ENCODE data around the gene C1QTNF9. TPM values are rescaled to one million over a fixed set of nuclear protein-coding genes. Genes with fewer than 3 reads are reported as not detected.
"Not testable (repeated sequence)": the region's sequence is repeated elsewhere in the genome, so short reads cannot be mapped to it uniquely, and the experiment has no call there.

The C1QTNF9 gene
- not detected for polyA plus RNA-seq (ENCODE audit: low read depth in 6 of 6)

- ATAC-seq (ENCODE audit: low read depth in 2 of 2); H3K4me3 Mint-ChIP-seq; H3K27me3 Mint-ChIP-seq; DNase-seq; H3K4me1 Mint-ChIP-seq; H3K36me3 Mint-ChIP-seq; H3K9me3 Mint-ChIP-seq: not testable (repeated sequence)
- peak within 1 kb of the TSS in 1 of 6 donors; percentile 44 for H3K27ac Mint-ChIP-seq
Observed at GRCh38 chr13:24309300-24309699, at the start of gene C1QTNF9. C1QTNF9 (plus strand) TSS chr13:24309580; CDS start chr13:24316004, 6,424 bp downstream.

GRCh38 chr13:24261566-24261965 lies 47.8 kb upstream of the C1QTNF9 start:
- DNase-seq (no peak), ATAC-seq (ENCODE audit: low read depth in 2 of 2) (no peak)
- Mint-ChIP-seq H3K4me1 (peaks cover 3 to 18% (median 17%) of the 10 kb centered on the region in 3 donors), H3K4me3 (no peak overlapping the region), H3K9me3 (no peaks in the 10 kb centered on the region), H3K27ac (peak overlapping the region in 1 of 6 donors; percentile 76), H3K27me3 (no peaks in the 10 kb centered on the region), H3K36me3 (peaks cover 0 to 6% of the 10 kb centered on the region in 2 donors)

- H3K27ac Mint-ChIP-seq = no peak overlapping the region
- no peak for ATAC-seq (ENCODE audit: low read depth in 2 of 2)
- peaks cover 16 to 33% (median 32%) of the 10 kb centered on the region in 3 donors for H3K4me1 Mint-ChIP-seq
- no peak overlapping the region for H3K4me3 Mint-ChIP-seq
- H3K36me3 Mint-ChIP-seq = peaks cover 0 to 6% of the 10 kb centered on the region in 2 donors
- no peak for DNase-seq
- H3K9me3 Mint-ChIP-seq = no peaks in the 10 kb centered on the region
- no peaks in the 10 kb centered on the region for H3K27me3 Mint-ChIP-seq
Observed at GRCh38 chr13:24263632-24264031, 45.7 kb upstream of the C1QTNF9 start.

- H3K36me3 Mint-ChIP-seq = peaks cover 0 to 6% of the 10 kb centered on the region in 2 donors
- no peak for DNase-seq
- H3K27me3 Mint-ChIP-seq = no peaks in the 10 kb centered on the region
- peak overlapping the region in 2 of 8 donors; percentile 15 to 70 for H3K4me3 Mint-ChIP-seq
- ATAC-seq (ENCODE audit: low read depth in 2 of 2) = peak; percentile 78 to 87
- H3K9me3 Mint-ChIP-seq = no peaks in the 10 kb centered on the region
- H3K4me1 Mint-ChIP-seq = peaks cover 16 to 35% (median 33%) of the 10 kb centered on the region in 3 donors
- H3K27ac Mint-ChIP-seq = peak overlapping the region in 3 of 6 donors; percentile 19 to 93 (median 49)
Observed at GRCh38 chr13:24264976-24265375, 44.4 kb upstream of the C1QTNF9 start.

- Mint-ChIP-seq H3K4me1 (peaks cover 18 to 39% (median 35%) of the 10 kb centered on the region in 3 donors), H3K36me3 (peaks cover 0 to 6% of the 10 kb centered on the region in 2 donors), H3K27ac (peak overlapping the region in 3 of 6 donors; percentile 10 to 77 (median 68)), H3K27me3 (no peaks in the 10 kb centered on the region), H3K4me3 (no peak overlapping the region), H3K9me3 (no peaks in the 10 kb centered on the region)
- DNase-seq (no peak), ATAC-seq (ENCODE audit: low read depth in 2 of 2) (no peak)
Observed at GRCh38 chr13:24265453-24265852, 43.9 kb upstream of the C1QTNF9 start.

- Mint-ChIP-seq H3K27ac (peak overlapping the region; percentile 93 to 99 (median 96)), H3K27me3 (no peaks in the 10 kb centered on the region), H3K4me1 (peaks cover 34 to 48% (median 45%) of the 10 kb centered on the region in 3 donors), H3K9me3 (no peaks in the 10 kb centered on the region), H3K36me3 (no peaks in the 10 kb centered on the region), H3K4me3 (peak overlapping the region; percentile 83 to 98 (median 89))
- DNase-seq (no peak), ATAC-seq (ENCODE audit: low read depth in 2 of 2) (no peak)
Observed at GRCh38 chr13:24267274-24267673, 42.1 kb upstream of the C1QTNF9 start.

- ATAC-seq (ENCODE audit: low read depth in 2 of 2) = no peak
- Mint-ChIP-seq H3K36me3 (no peaks in the 10 kb centered on the region), H3K4me3 (peak overlapping the region; percentile 36 to 98 (median 87)), H3K9me3 (no peaks in the 10 kb centered on the region), H3K27ac (peak overlapping the region in 5 of 6 donors; percentile 93 to 99 (median 96)), H3K4me1 (peaks cover 34 to 53% (median 49%) of the 10 kb centered on the region in 3 donors), H3K27me3 (no peaks in the 10 kb centered on the region)
- DNase-seq = no peak
Observed at GRCh38 chr13:24267801-24268200, 41.6 kb upstream of the C1QTNF9 start.

- no peaks in the 10 kb centered on the region for H3K36me3 Mint-ChIP-seq
- DNase-seq = no peak
- H3K27ac Mint-ChIP-seq = peak overlapping the region in 3 of 6 donors; percentile 84 to 98 (median 98)
- no peaks in the 10 kb centered on the region for H3K27me3 Mint-ChIP-seq
- no peak for ATAC-seq (ENCODE audit: low read depth in 2 of 2)
- H3K9me3 Mint-ChIP-seq = no peaks in the 10 kb centered on the region
- peak overlapping the region in 7 of 8 donors; percentile 7 to 98 (median 47) for H3K4me3 Mint-ChIP-seq
- H3K4me1 Mint-ChIP-seq = peaks cover 41 to 69% (median 61%) of the 10 kb centered on the region in 3 donors
Observed at GRCh38 chr13:24269821-24270220, 39.6 kb upstream of the C1QTNF9 start.

GRCh38 chr13:24270639-24271141 lies 38.7 kb upstream of the C1QTNF9 start:
- ATAC-seq (ENCODE audit: low read depth in 2 of 2) (peak; percentile 34 to 36), DNase-seq (peak; percentile 47)
- H3K36me3 Mint-ChIP-seq = no peaks in the 10 kb centered on the region
- H3K27me3 Mint-ChIP-seq = no peaks in the 10 kb centered on the region
- peaks cover 43 to 70% (median 60%) of the 10 kb centered on the region in 3 donors for H3K4me1 Mint-ChIP-seq
- no peaks in the 10 kb centered on the region for H3K9me3 Mint-ChIP-seq
- peak overlapping the region; percentile 85 to 98 (median 92) for H3K4me3 Mint-ChIP-seq
- peak overlapping the region; percentile 96 to 98 (median 98) for H3K27ac Mint-ChIP-seq

GRCh38 chr13:24271231-24271600 lies 38.2 kb upstream of the C1QTNF9 start:
- H3K36me3 Mint-ChIP-seq = no peaks in the 10 kb centered on the region
- no peak for ATAC-seq (ENCODE audit: low read depth in 2 of 2)
- peak overlapping the region; percentile 96 to 98 (median 98) for H3K27ac Mint-ChIP-seq
- H3K9me3 Mint-ChIP-seq = no peaks in the 10 kb centered on the region
- no peak for DNase-seq
- H3K27me3 Mint-ChIP-seq = no peaks in the 10 kb centered on the region
- H3K4me3 Mint-ChIP-seq = peak overlapping the region; percentile 85 to 98 (median 92)
- H3K4me1 Mint-ChIP-seq = peaks cover 45 to 74% (median 60%) of the 10 kb centered on the region in 3 donors

GRCh38 chr13:24271601-24272451 lies 37.6 kb upstream of the C1QTNF9 start:
- DNase-seq (peak; percentile 61), ATAC-seq (ENCODE audit: low read depth in 2 of 2) (peak; percentile 54 to 60)
- Mint-ChIP-seq H3K27ac (peak overlapping the region; percentile 96 to 98 (median 98)), H3K9me3 (no peaks in the 10 kb centered on the region), H3K27me3 (no peaks in the 10 kb centered on the region), H3K4me1 (peaks cover 48 to 78% (median 64%) of the 10 kb centered on the region in 3 donors), H3K36me3 (no peaks in the 10 kb centered on the region), H3K4me3 (peak overlapping the region; percentile 85 to 98 (median 92))

GRCh38 chr13:24272452-24273161 lies 36.8 kb upstream of the C1QTNF9 start:
- Mint-ChIP-seq H3K4me1 (peaks cover 40 to 76% (median 59%) of the 10 kb centered on the region in 3 donors), H3K9me3 (no peaks in the 10 kb centered on the region), H3K27me3 (no peaks in the 10 kb centered on the region), H3K27ac (peak overlapping the region; percentile 67 to 98 (median 89)), H3K36me3 (no peaks in the 10 kb centered on the region), H3K4me3 (peak overlapping the region in 7 of 8 donors; percentile 24 to 98 (median 87))
- ATAC-seq (ENCODE audit: low read depth in 2 of 2) (no peak), DNase-seq (no peak)

- DNase-seq (no peak), ATAC-seq (ENCODE audit: low read depth in 2 of 2) (no peak)
- Mint-ChIP-seq H3K27me3 (no peaks in the 10 kb centered on the region), H3K4me1 (peaks cover 36 to 71% (median 54%) of the 10 kb centered on the region in 3 donors), H3K36me3 (no peaks in the 10 kb centered on the region), H3K9me3 (no peaks in the 10 kb centered on the region), H3K4me3 (peak overlapping the region in 5 of 8 donors; percentile 48 to 84 (median 56)), H3K27ac (peak overlapping the region; percentile 90 to 98 (median 93))
Observed at GRCh38 chr13:24273926-24274325, 35.5 kb upstream of the C1QTNF9 start.
